Measurements from ENCODE around the gene DOCK3. TPM values are rescaled to one million over a fixed set of nuclear protein-coding genes. Genes with fewer than 3 reads are reported as not detected.
A peak's percentile ranks its signal among the peaks of the same experiment; 100 is the strongest.

DOCK3 gene
- total and polyA plus RNA-seq, 4 donors = 0.01 to 0.08 (median 0.06) TPM; not detected in 1

GRCh38 chr3:50950591-50950990, 275.9 kb downstream of the DOCK3 start:
- TF ChIP-seq EGR1 (IDR thresholded peaks at IDR 0.05; ENCODE audit: low read depth in 2 of 2) (no peak), RXRA (IDR thresholded peaks at IDR 0.05) (no peak), MAX (IDR thresholded peaks at IDR 0.05) (no peak), REST (IDR thresholded peaks at IDR 0.05) (no peak)
- no peak for DNase-seq (ENCODE audit: low spot score)
- 10% methylated on average over 2 of the region's 2 CpGs for WGBS
- no peaks in the 10 kb centered on the region for H3K4me1 ChIP-seq (ENCODE audit: control insufficient read depth in 4 of 4, insufficient read depth in 4 of 4, low read length in 3 of 4)
- H3K9ac ChIP-seq (ENCODE audit: low read depth in 1 of 2, low read length in 2 of 2) = no peak overlapping the region
- H3K36me3 ChIP-seq (ENCODE audit: control insufficient read depth in 4 of 4, insufficient read depth in 3 of 4, low read depth in 1 of 4, low read length in 3 of 4) = no peaks in the 10 kb centered on the region
- no peak overlapping the region for H3K27ac ChIP-seq (ENCODE audit: low read depth in 1 of 2, low read length in 2 of 2)
- H3K9me3 ChIP-seq (ENCODE audit: control insufficient read depth in 4 of 4, low read length in 3 of 4) = no peaks in the 10 kb centered on the region
- peaks cover 0 to 2% (median 0%) of the 10 kb centered on the region in 4 donors for H3K27me3 ChIP-seq (ENCODE audit: control insufficient read depth in 4 of 4, insufficient read depth in 4 of 4, low read length in 3 of 4)
- H3K4me3 ChIP-seq (ENCODE audit: low read depth in 1 of 3, low read length in 3 of 3) = peak overlapping the region in 1 of 3 donors; percentile 45

- 70% methylated on average over 5 of the region's 5 CpGs for WGBS
- no peak for DNase-seq (ENCODE audit: low spot score)
- no peak for TF ChIP-seq FOXA1 (IDR thresholded peaks at IDR 0.05)
- no peak for TF ChIP-seq SP1 (IDR thresholded peaks at IDR 0.05)
- no peak for TF ChIP-seq CTCF (IDR thresholded peaks at IDR 0.05; ENCODE audit: low read depth, low read length, missing input control)
- TF ChIP-seq EGR1 (IDR thresholded peaks at IDR 0.05; ENCODE audit: low read depth in 2 of 2) = no peak
- TF ChIP-seq FOXA2 (IDR thresholded peaks at IDR 0.05) = no peak
- no peak for TF ChIP-seq HNF4G (IDR thresholded peaks at IDR 0.05)
Observed at GRCh38 chr3:50953825-50954414, 279.2 kb downstream of the DOCK3 start.

GRCh38 chr3:50961386-50961785, 286.7 kb downstream of the DOCK3 start:
- peaks cover 0 to 3% (median 0%) of the 10 kb centered on the region in 4 donors for H3K27me3 ChIP-seq (ENCODE audit: control insufficient read depth in 4 of 4, insufficient read depth in 4 of 4, low read length in 3 of 4)
- no peaks in the 10 kb centered on the region for H3K4me1 ChIP-seq (ENCODE audit: control insufficient read depth in 4 of 4, insufficient read depth in 4 of 4, low read length in 3 of 4)
- no peak for DNase-seq (ENCODE audit: low spot score)
- no peak overlapping the region for H3K4me3 ChIP-seq (ENCODE audit: low read depth in 1 of 3, low read length in 3 of 3)
- TF ChIP-seq EGR1 (IDR thresholded peaks at IDR 0.05; ENCODE audit: low read depth in 2 of 2) = no peak
- TF ChIP-seq HNF4G (IDR thresholded peaks at IDR 0.05) = no peak
- no peak for TF ChIP-seq MAX (IDR thresholded peaks at IDR 0.05)
- no peak for TF ChIP-seq NR2F2 (IDR thresholded peaks at IDR 0.05)
- TF ChIP-seq CTCF (IDR thresholded peaks at IDR 0.05; ENCODE audit: low read depth, low read length, missing input control) = no peak
- no peak for TF ChIP-seq TAF1 (conservative IDR thresholded peaks at IDR 0.05)
- no peak for TF ChIP-seq SP1 (IDR thresholded peaks at IDR 0.05)
- no peak for TF ChIP-seq FOXA2 (IDR thresholded peaks at IDR 0.05)
- TF ChIP-seq GABPA (IDR thresholded peaks at IDR 0.05 in 1 of 2, conservative IDR thresholded peaks at IDR 0.05 in 1 of 2) = no peak
- TF ChIP-seq ATF3 (IDR thresholded peaks at IDR 0.05) = no peak
- no peaks in the 10 kb centered on the region for H3K36me3 ChIP-seq (ENCODE audit: control insufficient read depth in 4 of 4, insufficient read depth in 3 of 4, low read depth in 1 of 4, low read length in 3 of 4)
- H3K9me3 ChIP-seq (ENCODE audit: control insufficient read depth in 4 of 4, low read length in 3 of 4) = no peaks in the 10 kb centered on the region
- 75% methylated on average over 1 of the region's 1 CpG for WGBS
- no peak overlapping the region for H3K9ac ChIP-seq (ENCODE audit: low read depth in 1 of 2, low read length in 2 of 2)
- no peak overlapping the region for H3K27ac ChIP-seq (ENCODE audit: low read depth in 1 of 2, low read length in 2 of 2)

More at GRCh38 chr3:50953825-50954414, 279.2 kb downstream of the DOCK3 start:
- Histone ChIP-seq H3K9ac (ENCODE audit: low read depth in 1 of 2, low read length in 2 of 2) (no peak overlapping the region), H3K36me3 (ENCODE audit: control insufficient read depth in 4 of 4, insufficient read depth in 3 of 4, low read depth in 1 of 4, low read length in 3 of 4) (no peaks in the 10 kb centered on the region), H3K27ac (ENCODE audit: low read depth in 1 of 2, low read length in 2 of 2) (no peak overlapping the region), H3K4me1 (ENCODE audit: control insufficient read depth in 4 of 4, insufficient read depth in 4 of 4, low read length in 3 of 4) (no peaks in the 10 kb centered on the region), H3K9me3 (ENCODE audit: control insufficient read depth in 4 of 4, low read length in 3 of 4) (no peaks in the 10 kb centered on the region), H3K27me3 (ENCODE audit: control insufficient read depth in 4 of 4, insufficient read depth in 4 of 4, low read length in 3 of 4) (peaks cover 0 to 3% (median 0%) of the 10 kb centered on the region in 4 donors), H3K4me3 (ENCODE audit: low read depth in 1 of 3, low read length in 3 of 3) (no peak overlapping the region)

Measured in liver (tissue), 9 donors.